HG03354 (cell line): ENCODE measurements around the gene B3GALNT2.
"Not testable (repeated sequence)": the region's sequence is repeated elsewhere in the genome, so short reads cannot be mapped to it uniquely, and the experiment has no call there.

Source experiments
- ATAC-seq: cut with Tn5 transposase; IDR thresholded peaks from one replicate; pipeline ENCODE4 v1.9.1; 2021; ENCODE audit warnings: mild to moderate bottlenecking; ENCODE audit not compliant: unreplicated experiment, poor library complexity, severe bottlenecking

Gene B3GALNT2

DNA sequence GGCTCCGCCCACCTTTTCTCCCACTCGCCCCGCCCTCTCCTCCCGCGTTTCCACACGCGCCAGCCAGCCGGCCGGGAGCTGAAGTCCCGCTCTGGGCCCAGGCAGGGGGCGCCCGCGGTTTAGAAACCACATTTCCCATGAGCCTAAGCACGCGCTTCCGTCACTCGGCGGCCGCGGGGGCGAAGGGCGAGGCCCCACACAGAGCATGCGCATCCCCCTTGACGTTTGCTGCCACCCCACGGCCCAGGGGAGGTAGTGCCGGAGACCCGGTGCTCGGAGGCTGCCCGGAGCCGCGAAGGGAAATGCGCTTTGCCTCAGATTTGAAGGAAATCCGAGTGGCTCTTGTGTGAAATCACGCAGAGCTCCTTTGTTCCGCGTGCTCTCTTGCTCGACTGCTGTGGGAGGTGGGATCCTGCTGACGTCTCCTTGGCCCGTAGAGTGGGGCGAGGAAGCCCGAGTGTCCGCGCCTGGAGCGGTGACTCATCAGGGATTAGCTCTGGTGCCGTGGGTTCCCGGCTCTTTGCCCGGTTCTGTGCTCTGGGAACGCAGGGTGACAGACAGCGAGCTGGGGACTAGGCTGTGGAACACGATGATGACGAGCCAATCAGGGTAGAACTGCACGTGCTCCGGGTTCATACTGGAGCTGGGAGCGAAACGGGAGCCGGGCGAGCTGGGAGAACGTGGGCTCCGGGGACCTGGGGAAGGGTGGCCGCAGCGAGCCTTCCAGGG, 406 bp upstream of the B3GALNT2 start:
- ATAC-seq, result peak; percentile 83

DNA sequence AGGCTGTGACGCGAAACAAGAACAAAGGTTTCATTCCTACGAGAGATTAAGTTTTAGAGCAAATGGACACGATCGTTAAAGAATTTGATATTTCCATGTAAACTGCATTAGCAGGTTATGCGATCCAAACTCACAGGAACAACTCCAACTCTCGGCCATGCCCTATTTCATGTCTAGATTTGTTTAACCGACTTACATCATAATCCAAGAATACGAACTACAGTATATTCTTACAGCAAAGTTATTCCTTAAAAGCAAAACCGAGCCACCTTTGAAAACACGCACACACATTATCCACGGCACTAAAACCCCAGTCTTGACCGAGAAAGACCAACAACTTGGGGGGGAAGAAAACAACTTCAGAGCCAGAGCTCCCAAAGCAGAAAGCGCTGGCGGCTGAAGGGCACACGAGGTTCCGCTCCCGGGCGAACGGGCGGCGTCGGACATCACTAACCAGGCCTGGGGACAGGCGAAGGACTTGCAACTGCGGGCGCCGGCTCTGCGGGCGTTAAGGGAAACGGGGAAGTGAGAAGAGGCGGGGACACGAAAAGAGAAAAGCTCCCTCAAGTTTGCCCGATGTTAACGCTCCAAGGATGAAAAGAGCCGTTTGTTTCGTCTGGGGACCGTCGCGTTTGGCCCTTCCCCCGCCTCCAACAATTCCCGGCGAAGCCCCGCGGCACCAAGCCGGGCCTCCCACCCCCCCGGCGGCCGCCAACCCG, 690 bp downstream of the B3GALNT2 start:
- ATAC-seq, result peak; percentile 10

DNA sequence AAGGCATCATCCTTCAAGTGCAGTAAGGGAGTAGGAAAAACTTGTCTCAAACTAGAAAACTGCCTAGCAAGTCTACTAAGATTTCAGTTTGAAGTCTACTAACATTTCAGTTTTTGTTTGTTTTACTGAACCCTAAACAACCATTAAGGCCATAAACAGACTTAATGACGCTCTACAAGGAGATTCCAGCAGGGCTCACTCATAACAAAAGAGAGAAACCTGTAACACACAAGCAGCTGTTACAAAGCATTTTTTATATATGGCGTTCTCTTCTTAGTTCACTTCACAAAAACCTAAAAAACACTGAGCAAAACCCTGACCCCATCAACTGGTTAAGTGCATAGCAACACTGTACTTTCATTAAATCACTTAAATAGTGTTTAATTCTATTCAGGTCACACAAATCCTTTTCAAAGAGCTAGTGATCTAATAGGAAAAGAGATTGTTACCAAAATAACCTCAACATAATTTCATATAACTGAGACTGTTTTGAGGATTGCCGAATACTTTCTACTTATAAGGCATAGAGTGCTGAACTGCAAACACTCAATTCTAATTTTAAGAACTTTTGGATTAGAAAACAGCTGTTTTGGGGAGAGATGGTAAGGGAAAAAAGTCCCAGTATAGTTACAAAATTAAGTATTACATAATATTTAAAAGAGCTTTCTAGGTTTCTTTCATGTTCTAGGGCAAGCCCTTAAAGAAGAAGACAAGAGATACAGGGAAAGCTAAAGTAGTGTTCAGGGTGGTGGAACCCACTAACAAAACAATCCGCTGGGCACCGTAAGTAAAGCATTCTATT, 1.4 kb downstream of the B3GALNT2 start:
- ATAC-seq, result no peak

DNA sequence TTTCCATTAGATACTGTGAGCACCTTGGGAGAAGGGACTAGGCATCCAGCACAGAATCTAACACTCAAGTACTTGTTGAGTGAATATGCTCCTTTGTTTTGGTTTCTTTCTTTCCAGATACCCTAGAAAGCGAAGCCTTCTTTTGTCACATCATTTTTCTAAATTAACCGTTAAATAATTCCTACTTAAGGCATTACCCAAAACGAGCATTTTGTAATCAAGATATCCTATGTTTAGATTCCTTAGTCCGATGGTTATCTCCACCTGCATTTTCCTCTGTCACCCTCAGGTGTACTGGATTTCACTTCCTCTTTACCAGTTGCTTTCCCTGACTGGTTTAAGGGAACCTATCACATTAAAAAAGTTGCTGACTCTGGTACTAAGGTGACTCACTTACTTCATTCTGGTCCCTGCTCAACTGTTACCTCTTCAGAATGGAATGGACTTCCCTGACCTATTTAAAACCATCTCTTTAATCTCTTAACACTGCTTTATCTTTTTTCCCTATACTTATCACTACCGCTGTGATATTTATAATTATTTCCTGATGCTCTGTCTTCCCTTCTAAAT, 3.2 kb downstream of the B3GALNT2 start:
- ATAC-seq, result no peak

DNA sequence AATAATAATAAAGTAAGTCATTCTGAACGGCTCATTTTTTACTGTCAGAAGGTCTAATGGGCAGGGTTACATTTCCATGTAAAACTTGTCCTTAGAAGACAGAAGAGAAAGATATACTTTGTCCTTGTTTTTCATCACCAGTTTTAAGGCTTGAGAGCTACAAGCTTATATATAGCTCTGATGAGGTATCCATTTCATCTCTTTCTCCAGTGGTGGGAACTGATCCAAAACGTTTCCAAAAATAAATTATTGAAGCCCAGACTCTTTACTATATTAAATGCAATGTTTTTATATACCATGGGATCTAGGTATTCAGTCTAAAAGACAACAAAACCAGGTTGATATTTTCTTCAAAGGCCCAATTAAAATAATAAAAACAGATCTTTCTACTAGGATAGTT, 8.7 kb downstream of the B3GALNT2 start:
- ATAC-seq, result no peak

DNA sequence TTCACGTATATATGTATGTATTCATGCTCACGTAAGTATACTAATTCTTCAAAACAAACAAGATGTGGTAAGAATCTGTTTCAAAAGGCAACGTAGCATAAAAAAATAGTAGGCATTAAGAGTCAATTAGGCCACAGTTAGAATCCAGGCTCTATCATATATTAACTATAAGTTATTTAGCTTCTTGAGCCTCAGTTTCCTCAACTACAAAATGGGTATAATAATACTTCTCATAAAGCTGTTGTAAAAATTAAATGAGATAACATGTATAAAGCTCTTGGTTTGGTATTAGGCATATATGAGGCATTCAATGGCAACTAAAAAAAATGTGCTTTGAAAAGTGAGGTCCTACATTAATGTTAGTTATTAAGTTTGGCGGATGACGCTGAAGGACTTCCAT, 9.2 kb downstream of the B3GALNT2 start:
- ATAC-seq, result no peak

DNA sequence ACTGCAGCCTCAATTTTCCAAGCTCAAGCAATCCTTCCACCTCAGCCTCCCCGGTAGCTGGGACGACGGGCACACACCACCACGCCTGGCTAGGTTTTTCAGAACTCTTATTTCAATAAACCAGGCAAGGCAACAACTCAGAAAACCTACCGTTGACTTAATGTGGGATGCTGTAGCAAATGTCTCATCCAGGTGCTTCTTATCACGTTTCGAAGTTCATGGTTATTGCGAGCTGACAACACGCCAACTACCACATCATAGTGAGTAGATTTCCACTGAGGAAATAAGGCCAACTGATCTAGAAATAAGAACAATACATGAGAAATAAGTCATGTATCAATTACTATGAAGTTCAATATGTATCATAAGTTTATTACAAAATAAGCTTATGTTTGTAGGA, 9.7 kb downstream of the B3GALNT2 start:
- no peak for ATAC-seq

DNA sequence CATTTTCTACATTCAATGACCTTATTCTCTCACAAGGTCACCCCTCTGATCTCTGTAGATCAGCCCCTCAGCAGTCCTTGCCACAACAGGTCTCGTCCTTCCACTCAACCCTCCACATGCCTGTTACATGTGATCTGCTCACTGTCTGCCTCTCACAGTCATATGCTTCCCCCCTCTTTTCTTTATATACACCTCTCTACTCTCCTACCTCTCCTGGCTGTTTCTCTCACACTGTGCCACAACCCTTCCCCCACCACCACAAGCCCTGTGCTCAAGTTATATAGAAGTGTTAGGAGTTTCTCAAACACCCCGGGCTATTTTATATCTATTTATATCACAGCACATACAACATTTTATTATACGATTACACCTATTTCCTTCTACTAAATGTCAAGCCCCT, 12.6 kb downstream of the B3GALNT2 start:
- no peak for ATAC-seq

DNA sequence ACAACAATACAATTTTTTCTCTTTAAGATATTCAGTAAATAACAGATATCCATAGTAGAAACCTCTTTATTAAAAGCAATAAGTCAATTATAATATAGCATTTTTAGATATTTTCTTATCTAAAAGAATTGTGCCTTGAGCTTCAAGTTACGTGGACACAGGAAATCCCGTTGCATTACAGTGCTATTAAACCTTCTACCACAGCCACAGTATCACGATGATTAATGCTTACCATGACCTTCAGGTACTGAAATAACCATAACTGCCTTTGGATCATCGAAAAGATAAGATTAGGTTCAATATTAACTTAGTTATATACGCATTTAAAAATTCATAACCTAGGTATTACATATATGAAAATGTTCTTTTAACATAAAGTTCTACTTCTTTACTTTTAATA, 17.9 kb downstream of the B3GALNT2 start:
- no peak for ATAC-seq

DNA sequence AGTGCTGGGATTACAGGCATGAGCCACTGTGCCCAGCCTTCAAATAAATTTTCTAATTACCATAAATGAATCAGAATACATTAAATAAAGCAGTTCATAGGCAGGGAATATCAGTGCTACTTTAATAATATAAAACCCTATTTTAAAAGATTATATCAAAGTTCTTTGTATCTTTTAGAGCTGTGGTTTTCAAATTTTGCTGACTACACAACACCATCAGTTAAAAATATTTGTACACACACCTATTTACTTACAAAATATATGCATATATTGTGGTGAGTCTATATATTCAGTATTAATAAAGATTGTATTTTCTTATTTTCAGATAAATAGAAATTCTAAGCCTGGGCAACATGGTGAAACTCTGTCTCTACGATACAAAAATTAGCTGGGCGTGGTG, 18.7 kb downstream of the B3GALNT2 start:
- ATAC-seq, result no peak

DNA sequence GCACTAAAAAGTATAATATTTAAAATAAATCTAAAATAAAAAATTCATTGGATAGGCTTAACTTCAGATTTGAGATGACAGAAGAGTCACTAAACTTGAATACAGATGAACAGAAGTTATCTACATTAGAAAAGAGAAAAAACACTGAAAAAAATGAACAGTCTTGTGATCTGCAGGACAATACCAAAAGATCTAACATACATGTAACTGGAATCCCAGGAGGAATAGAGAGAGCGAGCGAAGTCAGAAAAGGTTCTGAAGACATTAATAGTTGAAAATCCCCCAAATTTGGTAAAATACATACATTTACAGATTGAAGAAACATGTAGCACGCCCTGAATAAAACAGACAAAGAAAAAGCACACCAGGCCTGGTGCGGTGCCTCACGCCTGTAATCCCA, 21.2 kb downstream of the B3GALNT2 start:
- no peak for ATAC-seq

DNA sequence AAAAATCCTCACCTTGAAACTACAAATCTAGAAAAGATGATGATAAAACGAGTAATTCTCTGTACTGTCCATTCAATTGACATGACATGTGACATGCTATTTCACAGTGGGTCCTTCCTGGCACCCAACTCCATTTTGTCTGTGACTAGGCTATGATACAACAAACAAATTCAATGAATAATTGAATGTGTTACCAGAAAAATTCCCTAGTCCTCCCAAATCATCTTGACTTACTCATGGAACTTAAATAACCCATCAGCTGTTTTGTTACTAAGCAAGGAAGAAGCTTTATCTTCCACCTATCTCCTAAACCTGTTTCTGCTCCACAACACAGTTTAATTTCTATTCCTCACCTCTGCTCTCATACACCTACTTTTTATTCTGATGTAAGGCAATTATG, 30.4 kb downstream of the B3GALNT2 start:
- ATAC-seq, result no peak

DNA sequence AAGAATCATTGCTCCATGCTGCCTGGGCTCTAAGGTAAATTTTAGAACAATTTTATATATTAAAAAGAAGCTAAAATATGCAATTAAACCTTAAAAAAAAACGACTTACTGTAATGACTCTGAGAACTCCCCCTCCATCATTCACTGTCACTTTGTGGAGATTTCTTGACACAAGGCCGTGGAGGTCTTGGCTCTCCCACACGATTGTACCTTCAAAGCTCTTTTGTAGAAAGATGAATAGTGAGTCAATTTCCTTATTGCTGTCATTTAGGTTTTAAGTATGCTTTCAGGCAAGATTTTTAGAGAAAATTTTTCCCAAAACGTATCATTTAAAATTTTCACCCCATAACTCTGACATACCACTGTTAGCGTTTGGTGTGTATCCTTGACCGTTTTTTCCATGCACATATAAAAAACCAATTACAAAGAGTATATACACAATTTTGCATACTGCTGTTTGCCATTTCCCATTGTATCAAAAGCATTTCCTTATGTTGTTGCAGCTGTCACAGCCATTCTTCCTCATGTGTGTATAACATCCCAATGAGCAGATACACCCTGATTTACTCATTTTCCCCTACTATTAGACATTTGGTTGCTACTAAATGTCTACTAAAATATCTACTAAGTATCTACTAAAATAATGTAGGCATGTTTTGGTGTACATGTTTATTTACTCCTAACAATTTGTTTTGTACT, 33.4 kb downstream of the B3GALNT2 start:
- ATAC-seq, result no peak

DNA sequence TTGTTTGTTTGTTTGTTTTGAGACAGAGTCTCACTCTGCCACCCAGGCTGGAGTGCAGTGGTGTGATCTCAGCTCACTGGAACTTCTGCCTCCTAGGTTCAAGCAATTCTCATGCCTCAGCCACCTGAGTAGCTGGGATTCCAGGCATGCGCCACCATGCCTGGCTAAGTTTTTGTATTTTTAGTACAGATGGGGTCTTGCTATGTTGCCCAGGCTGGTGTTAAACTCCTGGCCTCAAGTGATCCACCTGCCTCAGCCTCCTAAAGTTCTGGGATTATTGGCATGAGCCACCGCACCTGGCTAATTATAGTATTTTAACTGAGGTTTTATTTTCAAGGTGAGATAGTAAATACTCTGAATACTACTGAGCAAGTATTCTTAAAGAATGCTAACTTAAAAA, 34.4 kb downstream of the B3GALNT2 start:
- not testable (repeated sequence) for ATAC-seq

DNA sequence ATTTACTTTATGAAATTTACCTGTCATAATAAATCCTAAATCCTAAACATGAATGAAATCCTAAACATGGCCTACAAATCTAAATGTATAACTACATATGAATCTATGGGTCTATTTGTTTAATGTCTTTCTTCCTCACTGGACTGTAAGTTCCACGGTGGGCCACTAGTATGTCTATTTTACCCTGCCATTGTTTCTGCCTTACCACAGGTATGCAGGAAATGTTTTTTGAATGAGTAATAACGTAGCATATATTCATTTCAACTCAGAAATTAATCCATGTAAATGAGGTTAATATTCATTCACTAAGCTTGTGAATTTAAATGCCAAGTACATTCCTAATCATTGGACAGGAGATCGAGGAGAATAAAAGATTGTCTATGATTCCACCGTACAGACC, 35.3 kb downstream of the B3GALNT2 start:
- no peak for ATAC-seq

DNA sequence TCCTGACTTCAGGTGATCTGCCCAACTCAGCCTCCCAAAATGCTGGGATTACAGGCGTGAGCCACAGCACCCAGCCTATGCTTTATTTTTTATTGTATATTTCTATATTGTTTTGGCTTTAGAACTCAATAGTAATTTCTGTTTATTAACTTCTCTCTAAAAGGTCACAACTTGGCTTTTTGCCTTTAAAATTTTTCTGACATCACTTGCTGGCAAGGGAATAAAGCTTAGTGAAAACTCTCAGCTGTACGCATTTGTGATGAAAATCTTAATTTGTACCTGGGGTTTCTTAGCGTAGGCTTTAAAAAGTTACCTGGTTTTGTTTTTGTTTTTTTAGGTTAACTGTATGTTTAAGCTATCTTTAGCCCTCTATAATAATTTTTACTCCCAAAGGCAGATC, 36.2 kb downstream of the B3GALNT2 start:
- ATAC-seq, result no peak

DNA sequence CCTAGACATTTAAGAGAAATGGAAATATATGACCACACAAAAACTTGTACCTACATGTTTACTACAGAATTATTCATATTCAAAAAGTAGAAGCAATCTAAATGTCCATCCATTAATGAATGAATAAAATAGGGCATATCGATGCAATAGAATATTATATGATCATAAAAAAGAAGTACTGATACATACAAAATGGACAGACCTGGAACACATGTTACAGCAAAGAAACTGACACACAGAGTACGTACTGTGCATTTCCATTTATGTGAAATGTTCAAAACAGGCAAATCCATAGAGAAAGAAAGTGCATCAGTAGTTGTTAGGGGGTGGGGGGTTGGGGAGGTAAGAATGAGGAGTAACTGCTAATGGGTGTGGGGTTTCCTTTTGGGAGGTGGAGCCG, 39.2 kb downstream of the B3GALNT2 start:
- no peak for ATAC-seq

DNA sequence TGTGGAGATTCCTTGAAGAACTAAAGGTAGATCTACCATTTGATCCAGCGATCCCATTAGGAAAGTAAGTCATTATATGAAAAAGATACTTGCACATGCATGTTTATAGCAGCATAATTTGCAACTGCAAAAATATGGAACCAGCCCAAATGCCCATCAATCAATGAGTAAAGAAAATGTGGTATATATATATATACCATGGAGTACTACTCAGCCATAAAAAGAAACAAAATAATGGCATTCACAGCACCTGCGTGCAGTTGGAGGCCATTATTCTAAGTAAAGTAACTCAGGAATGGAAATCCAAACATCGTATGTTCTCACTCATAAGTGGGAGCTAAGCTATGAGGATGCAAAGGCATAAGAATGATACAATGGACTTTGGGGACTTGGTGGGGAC, 41.4 kb downstream of the B3GALNT2 start:
- not testable (repeated sequence) for ATAC-seq

DNA sequence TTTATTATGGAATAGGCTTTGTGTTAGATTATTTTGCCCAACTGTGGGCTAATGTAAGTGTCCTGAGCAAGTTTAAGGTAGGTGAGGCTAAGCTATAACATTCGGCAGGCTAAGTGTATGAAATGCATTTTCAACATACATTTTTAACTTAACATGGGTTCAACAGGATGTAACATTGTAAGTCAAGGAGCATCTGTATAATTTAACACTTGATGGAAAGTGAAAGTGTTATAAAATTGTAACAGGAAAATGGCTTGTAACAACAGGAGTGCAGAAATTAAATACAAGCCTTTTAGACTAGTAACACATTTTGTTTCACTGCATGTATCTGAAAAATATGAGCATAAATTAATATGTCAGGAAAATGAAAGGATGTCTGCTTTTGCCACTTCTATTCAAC, 42.3 kb downstream of the B3GALNT2 start:
- ATAC-seq, result no peak

DNA sequence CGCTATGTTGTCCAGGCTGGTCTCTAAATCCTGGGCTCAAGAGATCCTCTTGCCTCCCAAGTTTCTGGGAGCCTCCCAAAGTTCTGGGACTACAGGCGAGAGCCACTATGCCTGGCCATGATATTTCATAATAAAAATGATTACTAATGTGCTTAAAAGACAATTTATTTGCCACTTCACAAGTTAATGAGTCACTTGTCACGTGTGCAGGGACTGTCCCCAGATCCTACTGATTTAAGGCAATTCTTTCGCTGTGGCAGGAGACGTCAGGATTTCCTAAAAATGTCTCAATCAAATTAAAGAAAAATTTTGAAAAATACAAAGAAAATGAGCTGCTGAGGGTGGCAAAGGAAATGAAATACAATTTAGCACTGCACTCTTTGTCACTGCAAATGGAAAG, 43.5 kb downstream of the B3GALNT2 start:
- ATAC-seq, result no peak
